ENCODE results near the gene EVC. TPM values are rescaled to one million over a fixed set of nuclear protein-coding genes. Genes with fewer than 3 reads are reported as not detected.

EVC gene
- total RNA-seq, 2 experiments from 2014 or later = 0.70 to 1.5 TPM

DNA sequence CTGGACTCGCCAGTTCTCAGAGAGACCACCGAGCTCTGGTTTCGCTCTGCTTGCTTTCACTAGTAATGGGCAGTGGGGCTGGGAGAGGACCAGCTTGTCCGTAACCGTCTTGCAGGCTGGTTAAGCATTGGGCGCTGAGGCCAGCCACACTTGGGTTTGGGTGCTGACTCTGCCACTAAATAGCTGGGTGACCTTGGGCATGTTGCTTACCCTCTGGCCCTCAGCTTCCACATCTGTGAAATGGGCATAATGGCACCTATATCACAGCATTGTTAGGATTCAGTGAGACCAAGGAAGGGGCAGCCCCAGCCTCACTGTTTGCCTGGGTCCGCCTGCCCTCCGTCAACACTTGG is 43.5 kb downstream of the EVC start:
- CTCF ChIA-PET = no interaction called here

DNA sequence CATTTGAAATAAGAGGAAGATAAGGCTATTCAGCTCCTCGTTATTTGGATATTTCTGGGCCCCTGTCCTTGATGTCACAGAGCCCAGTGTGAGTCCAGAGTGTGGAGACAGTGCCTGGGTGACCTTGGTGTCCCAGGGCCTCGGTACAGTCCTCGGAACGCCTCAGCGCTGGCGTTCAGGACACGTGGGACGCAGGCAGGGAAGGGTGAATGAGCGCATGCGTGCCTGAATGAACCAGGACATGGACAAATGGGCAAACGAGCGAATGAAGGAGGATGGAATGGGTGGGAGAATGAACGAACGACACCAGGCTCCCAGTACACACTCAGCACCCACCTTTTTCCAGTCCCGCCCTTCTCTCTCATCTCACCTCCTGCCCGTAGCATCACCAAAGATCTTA is 44.2 kb downstream of the EVC start:
- intact Hi-C loops (cut with DNase I, micrococcal nuclease) = no loop called here
- POLR2A ChIA-PET = no interaction called here

More for the DNA sequence above, 43.5 kb downstream of the EVC start:
- Mint-ChIP-seq H3K27me3 (no peaks in the 10 kb centered on the region), H3K27ac (no peak overlapping the region), H3K4me1 (ENCODE audit: low read depth) (no peaks in the 10 kb centered on the region), H3K36me3 (ENCODE audit: low read depth) (no peaks in the 10 kb centered on the region), H3K9me3 (no peaks in the 10 kb centered on the region), H3K4me3 (no peak overlapping the region)
- Histone ChIP-seq H3K36me3 (ENCODE audit: insufficient read depth, low read length) (no peaks in the 10 kb centered on the region), H3K27ac (ENCODE audit: low read depth in 1 of 2, low read length in 2 of 2) (no peak overlapping the region), H3K27me3 (ENCODE audit: control insufficient read depth in 1 of 2, insufficient read depth in 2 of 2, low read length in 2 of 2) (no peaks in the 10 kb centered on the region), H3K4me1 (ENCODE audit: insufficient read depth, low read length) (no peaks in the 10 kb centered on the region), H3K9me3 (ENCODE audit: control insufficient read depth in 1 of 2, insufficient read depth in 1 of 2, low read length in 2 of 2) (peaks cover 0 to 42% of the 10 kb centered on the region in 2 experiments), H3K4me3 (ENCODE audit: low read length) (no peak overlapping the region)
- TF ChIP-seq, protein P1, sequence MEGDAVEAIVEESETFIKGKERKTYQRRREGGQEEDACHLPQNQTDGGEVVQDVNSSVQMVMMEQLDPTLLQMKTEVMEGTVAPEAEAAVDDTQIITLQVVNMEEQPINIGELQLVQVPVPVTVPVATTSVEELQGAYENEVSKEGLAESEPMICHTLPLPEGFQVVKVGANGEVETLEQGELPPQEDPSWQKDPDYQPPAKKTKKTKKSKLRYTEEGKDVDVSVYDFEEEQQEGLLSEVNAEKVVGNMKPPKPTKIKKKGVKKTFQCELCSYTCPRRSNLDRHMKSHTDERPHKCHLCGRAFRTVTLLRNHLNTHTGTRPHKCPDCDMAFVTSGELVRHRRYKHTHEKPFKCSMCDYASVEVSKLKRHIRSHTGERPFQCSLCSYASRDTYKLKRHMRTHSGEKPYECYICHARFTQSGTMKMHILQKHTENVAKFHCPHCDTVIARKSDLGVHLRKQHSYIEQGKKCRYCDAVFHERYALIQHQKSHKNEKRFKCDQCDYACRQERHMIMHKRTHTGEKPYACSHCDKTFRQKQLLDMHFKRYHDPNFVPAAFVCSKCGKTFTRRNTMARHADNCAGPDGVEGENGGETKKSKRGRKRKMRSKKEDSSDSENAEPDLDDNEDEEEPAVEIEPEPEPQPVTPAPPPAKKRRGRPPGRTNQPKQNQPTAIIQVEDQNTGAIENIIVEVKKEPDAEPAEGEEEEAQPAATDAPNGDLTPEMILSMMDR (IDR thresholded peaks at IDR 0.05) = no peak
- POLR2A ChIA-PET = no interaction called here
- ATAC-seq (ENCODE audit: poor library complexity) (no peak), DNase-seq (no peak)
- intact Hi-C loops (cut with DNase I, micrococcal nuclease) = no loop called here

DNA sequence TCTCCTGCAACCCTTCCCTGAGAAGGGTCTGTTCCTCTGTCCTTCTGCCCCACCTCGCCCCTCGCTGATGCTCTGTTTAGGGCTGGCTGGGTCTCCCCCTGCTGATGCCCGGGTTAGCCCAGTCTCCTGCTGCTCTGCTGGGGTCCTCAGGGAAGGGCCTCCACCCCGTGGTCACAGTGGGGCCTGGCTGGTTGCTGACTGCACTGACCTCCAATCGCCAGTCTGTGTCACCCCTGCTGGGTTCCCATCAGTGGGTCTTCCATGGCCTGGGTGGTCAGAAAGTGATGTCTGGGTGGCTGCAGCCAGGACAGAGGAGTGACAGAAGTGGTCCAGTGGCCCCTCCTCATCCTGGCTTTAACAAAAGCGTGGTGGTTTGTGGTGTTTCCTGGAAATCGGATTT is 44.7 kb downstream of the EVC start:
- H3K27me3 ChIP-seq (ENCODE audit: control insufficient read depth in 1 of 2, insufficient read depth in 2 of 2, low read length in 2 of 2) = no peaks in the 10 kb centered on the region
- H3K27ac ChIP-seq (ENCODE audit: low read depth in 1 of 2, low read length in 2 of 2) = no peak overlapping the region
- H3K36me3 ChIP-seq (ENCODE audit: insufficient read depth, low read length) = no peaks in the 10 kb centered on the region
- H3K4me1 ChIP-seq (ENCODE audit: insufficient read depth, low read length) = no peaks in the 10 kb centered on the region
- ChIA-PET POLR2A (no interaction called here), CTCF (no interaction called here)
- intact Hi-C loops (cut with DNase I, micrococcal nuclease) = no loop called here
- H3K4me3 ChIP-seq (ENCODE audit: low read length) = no peak overlapping the region
- no peaks in the 10 kb centered on the region for H3K36me3 Mint-ChIP-seq (ENCODE audit: low read depth)
- no peak overlapping the region for H3K27ac Mint-ChIP-seq
- no peak overlapping the region for H3K4me3 Mint-ChIP-seq
- H3K27me3 Mint-ChIP-seq = no peaks in the 10 kb centered on the region
- H3K9me3 Mint-ChIP-seq = no peaks in the 10 kb centered on the region
- no peak for DNase-seq
- no peak for ATAC-seq (ENCODE audit: poor library complexity)
- H3K9me3 ChIP-seq (ENCODE audit: control insufficient read depth in 1 of 2, insufficient read depth in 1 of 2, low read length in 2 of 2) = peaks cover 0 to 46% of the 10 kb centered on the region in 2 experiments
- TF ChIP-seq, protein P1 (IDR thresholded peaks at IDR 0.05) = no peak
- no peaks in the 10 kb centered on the region for H3K4me1 Mint-ChIP-seq (ENCODE audit: low read depth)

More for the DNA sequence above, 44.2 kb downstream of the EVC start:
- Mint-ChIP-seq H3K36me3 (ENCODE audit: low read depth) (no peaks in the 10 kb centered on the region), H3K4me3 (no peak overlapping the region), H3K4me1 (ENCODE audit: low read depth) (no peaks in the 10 kb centered on the region), H3K27me3 (no peaks in the 10 kb centered on the region), H3K9me3 (no peaks in the 10 kb centered on the region), H3K27ac (no peak overlapping the region)
- H3K4me3 ChIP-seq (ENCODE audit: low read length) = no peak overlapping the region
- CTCF ChIA-PET = no interaction called here
- H3K9me3 ChIP-seq (ENCODE audit: control insufficient read depth in 1 of 2, insufficient read depth in 1 of 2, low read length in 2 of 2) = peaks cover 0 to 45% of the 10 kb centered on the region in 2 experiments
- TF ChIP-seq, protein P1 (IDR thresholded peaks at IDR 0.05) = no peak
- H3K36me3 ChIP-seq (ENCODE audit: insufficient read depth, low read length) = no peaks in the 10 kb centered on the region
- DNase-seq = no peak
- no peaks in the 10 kb centered on the region for H3K4me1 ChIP-seq (ENCODE audit: insufficient read depth, low read length)
- ATAC-seq (ENCODE audit: poor library complexity) = no peak
- no peaks in the 10 kb centered on the region for H3K27me3 ChIP-seq (ENCODE audit: control insufficient read depth in 1 of 2, insufficient read depth in 2 of 2, low read length in 2 of 2)
- H3K27ac ChIP-seq (ENCODE audit: low read depth in 1 of 2, low read length in 2 of 2) = no peak overlapping the region
